Activated B cell treated with CpG ODN at 0.5 μM for 24 hours (primary cell): ENCODE measurements around the gene EVC. TPM values are rescaled to one million over a fixed set of nuclear protein-coding genes. Genes with fewer than 3 reads are reported as not detected.
"Not testable (repeated sequence)": the region's sequence is repeated elsewhere in the genome, so short reads cannot be mapped to it uniquely, and the experiment has no call there.

Experiments used
- ATAC-seq: fragments of 200-7000 bp; cut with Tn5 transposase; one replicate; pipeline ENCODE4 v1.10.0; 2021; ENCODE audit warnings: low read depth, mild to moderate bottlenecking, moderate library complexity
- CTCF ChIA-PET: fragments of 350-600 bp; sonication (Branson Sonifier 250); formaldehyde crosslinking; loops from one replicate; lab custom pipeline; 2021; ENCODE audit warnings: antibody characterized with exemption; lab: Charles Lee
- POLR2A ChIA-PET: fragments of 350-600 bp; sonication (Branson Sonifier 250); formaldehyde crosslinking; loops from one replicate; lab custom pipeline; 2021; ENCODE audit warnings: antibody characterized with exemption; lab: Charles Lee
- DNase-seq: peaks from one replicate; pipeline ENCODE4 v3.0.0; 2022
- H3K27ac Mint-ChIP-seq: one replicate; pipeline ENCODE4 v1.8.0; 2020; ENCODE audit warnings: mixed read lengths
- H3K27me3 Mint-ChIP-seq: one replicate; pipeline ENCODE4 v1.8.0; 2021; ENCODE audit warnings: mixed read lengths
- H3K36me3 Mint-ChIP-seq: one replicate; pipeline ENCODE4 v1.8.0; 2021; ENCODE audit warnings: low read depth, mixed read lengths
- H3K4me1 Mint-ChIP-seq: one replicate; pipeline ENCODE4 v1.8.0; 2021; ENCODE audit warnings: mixed read lengths
- H3K4me3 Mint-ChIP-seq: one replicate; pipeline ENCODE4 v1.8.0; 2020; ENCODE audit warnings: mild to moderate bottlenecking, mixed read lengths
- H3K9me3 Mint-ChIP-seq: one replicate; pipeline ENCODE4 v1.8.0; 2020; ENCODE audit warnings: mixed read lengths
- intact Hi-C: fragments of 100-400 bp; cut with micrococcal nuclease; formaldehyde crosslinking; loops from one replicate; pipeline ENCODE4 v1.15.1; 2024
- total RNA-seq: library from RNA; stranded (reverse); gene quantifications from 2 replicates; pipeline ENCODE4 v1.2.3, GENCODE V29; 2022
- TF ChIP-seq, protein P1 (sequence below): fragments of 200-600 bp; IDR thresholded peaks from one replicate; pipeline ENCODE4 v1.8.0; 2022; ENCODE audit warnings: antibody characterized with exemption, mild to moderate bottlenecking

Gene EVC
- total RNA-seq, 1 donor from 2014 or later, result 0.16 TPM

DNA sequence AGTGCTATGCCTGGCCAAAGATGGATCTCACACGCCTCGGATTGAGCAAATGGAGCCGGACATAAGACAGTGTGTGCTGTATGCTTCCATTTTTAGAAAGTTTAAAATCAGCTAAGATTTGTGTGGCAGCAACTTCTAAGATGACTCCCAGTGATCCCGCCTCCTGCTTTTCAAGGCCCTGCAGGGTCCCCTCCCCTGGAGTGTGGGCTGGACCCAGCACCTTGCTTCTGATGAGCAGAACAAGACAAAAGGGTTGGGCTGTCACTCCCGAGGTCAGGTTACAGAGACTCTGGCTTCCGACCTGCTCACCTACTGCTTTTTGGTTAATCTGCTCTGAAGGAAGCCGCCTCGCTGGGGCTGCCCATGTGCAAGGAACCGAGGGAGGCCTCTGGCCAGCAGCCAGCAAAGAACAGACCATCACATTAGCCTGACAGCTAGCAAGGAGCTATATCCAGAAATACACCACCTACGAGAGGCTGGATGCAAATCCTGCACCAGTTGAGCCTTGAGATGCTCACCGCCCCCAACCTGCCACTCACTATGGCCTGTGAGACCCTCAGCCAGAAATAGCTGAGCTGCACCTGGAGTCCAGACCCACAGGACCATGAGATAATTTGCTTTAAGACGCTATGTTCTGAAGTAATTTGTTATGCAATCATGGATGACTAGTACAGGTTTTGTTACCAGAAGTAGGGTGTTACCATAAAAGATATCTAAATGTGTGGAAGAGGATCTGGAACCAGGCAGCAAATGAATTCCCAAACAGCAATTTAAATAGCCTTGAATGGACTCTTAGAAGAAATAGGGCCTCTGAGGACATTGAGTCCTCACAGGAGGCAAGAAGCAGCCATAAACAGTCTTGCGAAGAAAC lies 134.3 kb downstream of the EVC start:
- Mint-ChIP-seq H3K9me3 (no peaks in the 10 kb centered on the region), H3K4me3 (no peak overlapping the region), H3K36me3 (no peaks in the 10 kb centered on the region), H3K27ac (no peak overlapping the region), H3K4me1 (peaks cover 3% of the 10 kb centered on the region), H3K27me3 (peaks cover 7% of the 10 kb centered on the region)
- ChIA-PET POLR2A (no interaction called here), CTCF (no interaction called here)
- intact Hi-C loops, result no loop called here
- TF ChIP-seq, protein P1, sequence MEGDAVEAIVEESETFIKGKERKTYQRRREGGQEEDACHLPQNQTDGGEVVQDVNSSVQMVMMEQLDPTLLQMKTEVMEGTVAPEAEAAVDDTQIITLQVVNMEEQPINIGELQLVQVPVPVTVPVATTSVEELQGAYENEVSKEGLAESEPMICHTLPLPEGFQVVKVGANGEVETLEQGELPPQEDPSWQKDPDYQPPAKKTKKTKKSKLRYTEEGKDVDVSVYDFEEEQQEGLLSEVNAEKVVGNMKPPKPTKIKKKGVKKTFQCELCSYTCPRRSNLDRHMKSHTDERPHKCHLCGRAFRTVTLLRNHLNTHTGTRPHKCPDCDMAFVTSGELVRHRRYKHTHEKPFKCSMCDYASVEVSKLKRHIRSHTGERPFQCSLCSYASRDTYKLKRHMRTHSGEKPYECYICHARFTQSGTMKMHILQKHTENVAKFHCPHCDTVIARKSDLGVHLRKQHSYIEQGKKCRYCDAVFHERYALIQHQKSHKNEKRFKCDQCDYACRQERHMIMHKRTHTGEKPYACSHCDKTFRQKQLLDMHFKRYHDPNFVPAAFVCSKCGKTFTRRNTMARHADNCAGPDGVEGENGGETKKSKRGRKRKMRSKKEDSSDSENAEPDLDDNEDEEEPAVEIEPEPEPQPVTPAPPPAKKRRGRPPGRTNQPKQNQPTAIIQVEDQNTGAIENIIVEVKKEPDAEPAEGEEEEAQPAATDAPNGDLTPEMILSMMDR, result no peak
- ATAC-seq (no peak), DNase-seq (no peak)

DNA sequence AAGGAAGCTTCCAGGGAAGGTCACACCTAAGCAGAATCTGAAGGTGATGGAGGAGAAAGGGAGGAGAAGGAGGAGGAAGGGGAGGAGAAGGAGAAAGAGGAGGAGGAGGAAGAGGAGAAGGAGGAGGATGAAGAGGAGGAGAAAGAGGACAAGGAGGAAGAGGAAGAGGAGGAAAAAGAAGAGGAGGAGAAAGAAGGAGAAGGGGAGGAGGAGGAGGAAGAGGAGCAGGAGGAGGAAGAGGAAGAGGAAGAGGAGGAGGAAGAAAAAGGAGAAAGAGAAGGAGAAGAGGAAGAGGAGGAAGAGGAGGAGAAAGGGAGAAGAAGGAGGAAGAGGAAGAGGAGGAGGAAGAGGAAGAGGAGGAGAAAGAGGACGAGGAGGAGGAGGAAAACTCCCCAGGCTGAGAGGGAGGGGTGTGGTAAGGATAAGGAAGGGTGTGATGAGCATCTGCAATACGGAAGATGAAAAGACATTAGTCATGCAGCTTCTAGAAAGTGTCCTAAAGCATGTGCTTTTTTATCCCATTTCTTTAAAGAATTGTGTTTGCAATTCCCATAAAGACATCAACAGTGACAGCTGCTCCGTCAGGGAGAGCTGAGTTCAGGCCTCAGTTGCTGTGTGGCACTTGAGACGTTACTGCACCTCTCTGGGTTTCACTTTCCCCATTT lies 140.8 kb downstream of the EVC start:
- DNase-seq, result no peak
- Mint-ChIP-seq H3K9me3 (no peaks in the 10 kb centered on the region), H3K36me3 (no peaks in the 10 kb centered on the region), H3K27me3 (peaks cover 9% of the 10 kb centered on the region), H3K27ac (no peak overlapping the region), H3K4me1 (no peaks in the 10 kb centered on the region), H3K4me3 (no peak overlapping the region)
- ATAC-seq, result no peak
- ChIA-PET CTCF (no interaction called here), POLR2A (no interaction called here)
- intact Hi-C loops, result no loop called here
- TF ChIP-seq, protein P1, result no peak

DNA sequence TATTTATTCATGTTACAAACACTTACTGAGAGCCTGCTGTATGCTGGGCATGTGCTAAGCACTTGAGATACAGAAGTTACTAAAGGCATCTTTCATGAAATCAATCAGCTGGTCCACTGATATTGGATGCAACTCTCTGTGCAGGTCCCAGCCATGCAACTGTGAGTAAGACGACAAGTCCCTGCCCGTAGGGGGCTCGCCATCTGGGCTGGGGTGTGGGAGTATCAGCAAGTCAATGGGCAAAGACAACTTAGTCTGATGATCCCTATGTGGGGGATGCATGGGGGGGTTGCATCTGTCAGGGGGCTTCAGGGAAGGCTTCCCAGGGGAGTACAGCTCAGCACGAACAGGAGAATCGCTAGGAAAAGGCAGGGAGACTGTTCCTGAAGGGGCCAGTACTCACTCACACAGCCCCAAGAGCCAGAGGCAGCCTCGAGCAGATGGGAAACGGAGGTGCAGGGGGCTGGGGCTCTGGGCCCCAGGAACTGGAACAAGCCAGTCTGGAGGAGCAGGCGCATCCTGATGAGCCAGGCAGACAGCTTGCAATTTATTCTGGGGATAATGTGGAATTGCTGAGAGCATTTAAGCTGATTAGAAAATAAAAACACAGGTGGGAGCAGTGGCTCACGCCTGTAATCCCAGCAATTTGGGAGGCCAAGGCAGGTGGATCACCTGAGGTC lies 141.7 kb downstream of the EVC start:
- TF ChIP-seq, protein P1, result no peak
- no peaks in the 10 kb centered on the region for H3K36me3 Mint-ChIP-seq
- no peaks in the 10 kb centered on the region for H3K4me1 Mint-ChIP-seq
- H3K9me3 Mint-ChIP-seq, result no peaks in the 10 kb centered on the region
- no peak overlapping the region for H3K27ac Mint-ChIP-seq
- no peak for ATAC-seq
- intact Hi-C loops, result no loop called here
- POLR2A ChIA-PET, result no interaction called here
- no peak overlapping the region for H3K4me3 Mint-ChIP-seq
- H3K27me3 Mint-ChIP-seq, result peaks cover 9% of the 10 kb centered on the region
- CTCF ChIA-PET, result no interaction called here
- DNase-seq, result no peak

- peaks cover 2% of the 10 kb centered on the region for H3K27me3 Mint-ChIP-seq
Observed at GRCh38 chr4:5854929-5855328, 143.9 kb downstream of the EVC start.

DNA sequence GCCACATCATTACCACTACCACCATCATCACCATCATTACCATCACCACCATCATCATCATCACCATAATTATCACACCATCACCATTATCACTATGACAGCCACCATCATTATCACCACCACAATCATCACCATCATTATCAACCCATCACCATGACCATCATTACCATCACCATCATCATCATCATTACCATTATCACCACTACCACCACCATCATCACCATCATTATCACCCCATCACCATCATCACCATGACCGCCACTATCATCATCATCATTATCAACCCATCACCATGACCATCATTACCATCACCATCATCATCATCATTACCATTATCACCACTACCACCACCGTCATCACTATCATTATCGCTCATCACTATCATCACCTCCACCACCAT lies 145.4 kb downstream of the EVC start:
- H3K4me3 Mint-ChIP-seq, H3K27ac Mint-ChIP-seq, intact Hi-C loops, CTCF ChIA-PET, H3K36me3 Mint-ChIP-seq, H3K27me3 Mint-ChIP-seq, ATAC-seq, H3K9me3 Mint-ChIP-seq, POLR2A ChIA-PET, DNase-seq, H3K4me1 Mint-ChIP-seq: not testable (repeated sequence)

More at GRCh38 chr4:5854929-5855328, 143.9 kb downstream of the EVC start:
- no peak for ATAC-seq
- TF ChIP-seq, protein P1, result no peak
- Mint-ChIP-seq H3K27ac (no peak overlapping the region), H3K9me3 (no peaks in the 10 kb centered on the region), H3K4me3 (no peak overlapping the region), H3K4me1 (no peaks in the 10 kb centered on the region), H3K36me3 (no peaks in the 10 kb centered on the region)
- DNase-seq, result no peak
- intact Hi-C loops, result no loop called here
- POLR2A ChIA-PET, result no interaction called here
- CTCF ChIA-PET, result no interaction called here
